COLO668 (cell line): ENCODE measurements around the gene MSI2.
"Not testable (repeated sequence)": the region's sequence is repeated elsewhere in the genome, so short reads cannot be mapped to it uniquely, and the experiment has no call there.

ENCODE experiments used
- DNase-seq: peaks from one replicate; lab custom pipeline; 2025; ENCODE audit not compliant: unreplicated experiment; lab: John Stamatoyannopoulos, UW

Gene MSI2

DNA sequence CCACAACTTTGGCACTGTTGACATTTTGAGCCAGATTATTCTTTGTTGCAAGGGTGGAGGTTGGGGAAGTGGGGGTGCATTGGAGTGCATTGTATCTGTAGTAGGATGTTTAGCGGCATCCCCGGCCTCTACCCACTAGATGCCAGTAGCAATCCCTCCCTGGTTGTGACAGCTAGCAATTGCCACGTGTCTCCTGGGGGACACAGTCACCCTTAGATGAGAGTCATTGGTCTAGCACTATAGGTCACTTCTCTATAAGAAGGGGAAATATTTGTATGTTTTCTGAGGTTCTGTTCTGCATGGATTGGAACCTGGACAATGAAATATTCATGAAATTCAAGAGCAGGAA, 32.4 kb downstream of the MSI2 start:
- DNase-seq = no peak

DNA sequence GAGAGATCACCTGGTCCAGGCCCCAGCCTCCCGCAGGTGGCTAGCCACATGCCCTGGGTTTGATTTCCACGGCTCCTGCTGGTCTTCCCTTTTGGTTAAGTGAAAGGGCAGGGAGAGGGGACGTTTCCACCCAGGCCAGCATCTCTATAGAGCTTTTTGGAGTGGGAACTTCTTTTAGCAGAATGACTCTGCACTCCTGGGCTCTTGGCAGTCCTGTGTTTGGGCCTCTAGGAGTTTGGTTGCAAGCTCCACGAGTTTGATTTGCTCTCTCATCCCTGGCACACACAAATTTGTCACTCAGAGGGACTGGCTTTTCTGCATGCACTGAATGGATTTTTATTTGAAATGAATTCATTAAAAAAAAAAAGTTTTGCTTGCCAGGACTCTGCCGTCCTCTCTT, 32.8 kb downstream of the MSI2 start:
- DNase-seq = peak; percentile 10

DNA sequence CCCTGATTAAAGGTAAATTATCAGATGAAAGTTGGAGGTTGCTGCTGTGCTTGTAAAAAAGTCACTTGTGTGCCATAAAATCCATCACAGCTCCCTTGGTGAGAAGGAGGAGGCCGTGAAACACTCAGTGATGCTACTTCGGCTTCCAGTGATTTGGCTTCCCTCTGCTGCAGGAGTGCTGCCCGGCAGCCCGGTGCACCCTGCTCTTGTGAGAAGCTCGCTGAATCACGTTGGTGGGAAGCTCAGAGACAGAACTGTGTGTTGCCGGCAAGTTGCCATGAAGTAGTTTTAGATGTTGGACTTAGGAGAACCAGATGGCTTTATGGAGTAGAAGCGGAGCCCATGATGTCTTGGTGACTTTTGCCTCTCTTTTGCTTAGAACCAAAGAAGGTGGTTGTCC, 33.3 kb downstream of the MSI2 start:
- no peak for DNase-seq

DNA sequence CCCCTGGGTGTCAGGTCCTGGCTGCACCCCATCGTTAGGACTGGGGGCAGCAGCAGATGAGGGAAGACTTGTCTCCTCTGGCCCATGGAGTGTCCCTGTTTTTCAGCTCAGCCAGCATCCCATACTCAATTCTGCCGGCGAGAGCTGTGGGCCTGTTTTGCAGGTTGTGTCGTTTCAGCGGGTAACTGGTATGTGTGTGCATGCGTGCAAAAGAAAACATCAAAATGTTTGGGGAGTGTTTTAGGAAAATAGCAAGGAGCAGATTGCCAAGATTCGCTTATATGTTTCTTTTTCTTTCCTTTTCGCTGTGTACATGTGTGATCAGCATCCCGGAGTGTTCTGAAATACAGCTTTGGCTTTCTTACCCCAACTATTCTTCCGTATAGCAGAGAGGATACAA, 34.7 kb downstream of the MSI2 start:
- no peak for DNase-seq

DNA sequence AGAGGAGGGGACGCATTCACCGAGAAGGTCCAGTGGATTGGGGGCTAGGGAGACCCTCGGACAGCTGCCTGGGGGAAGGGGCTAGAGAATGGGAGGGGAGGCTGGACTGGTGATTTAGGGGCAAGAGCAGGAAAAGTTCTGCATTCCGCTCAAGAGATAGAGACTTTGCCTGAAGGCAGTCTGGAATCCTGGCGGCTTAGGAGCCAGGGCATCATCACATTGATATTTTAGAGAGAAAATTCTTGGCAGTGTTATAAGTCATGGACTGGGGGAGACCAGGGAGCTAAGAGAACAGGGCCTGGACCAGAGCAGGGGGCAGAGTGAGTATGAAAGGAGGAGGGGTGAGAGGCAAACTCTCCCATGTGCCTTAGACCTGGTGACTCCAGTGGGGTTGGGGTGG, 35.8 kb downstream of the MSI2 start:
- no peak for DNase-seq

DNA sequence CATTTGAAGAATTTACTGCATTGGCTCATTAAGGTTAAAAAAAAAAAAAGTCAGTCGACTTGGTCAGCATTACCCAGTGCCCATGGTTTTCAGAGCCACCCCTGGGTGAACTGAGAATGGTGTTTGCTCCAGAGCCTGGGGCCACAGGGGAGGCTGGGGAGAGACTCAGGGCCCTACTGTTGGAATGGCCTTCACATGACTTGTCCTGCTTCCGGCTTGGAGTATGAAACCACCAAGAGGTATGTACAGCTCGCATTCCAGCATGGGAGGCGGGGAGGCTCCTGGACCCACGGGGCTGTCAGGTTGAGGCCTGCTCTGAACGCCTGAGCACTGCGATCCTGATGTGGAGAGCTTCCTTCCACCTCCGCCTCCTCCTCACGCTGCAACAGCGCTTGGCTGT, 36.8 kb downstream of the MSI2 start:
- no peak for DNase-seq

DNA sequence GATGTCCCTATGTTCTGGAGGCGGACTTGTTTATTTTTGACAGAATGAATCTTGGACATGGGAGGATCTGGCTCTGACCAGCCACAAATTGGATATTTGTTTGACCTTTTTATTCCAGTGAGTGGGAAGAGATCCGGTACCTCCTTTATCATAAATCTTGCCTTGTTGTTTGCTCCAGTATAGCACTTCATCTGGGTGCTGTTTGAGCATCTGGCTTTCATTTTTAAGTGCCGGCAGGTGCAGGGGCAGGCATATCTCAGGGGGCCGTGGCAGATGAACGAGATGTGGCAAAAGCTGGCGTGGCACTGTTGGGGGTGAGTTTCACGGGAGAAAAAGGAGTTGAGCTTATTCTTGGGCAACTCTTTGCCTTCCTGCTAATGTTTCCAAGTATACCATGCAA, 37.8 kb downstream of the MSI2 start:
- peak; percentile 76 for DNase-seq

DNA sequence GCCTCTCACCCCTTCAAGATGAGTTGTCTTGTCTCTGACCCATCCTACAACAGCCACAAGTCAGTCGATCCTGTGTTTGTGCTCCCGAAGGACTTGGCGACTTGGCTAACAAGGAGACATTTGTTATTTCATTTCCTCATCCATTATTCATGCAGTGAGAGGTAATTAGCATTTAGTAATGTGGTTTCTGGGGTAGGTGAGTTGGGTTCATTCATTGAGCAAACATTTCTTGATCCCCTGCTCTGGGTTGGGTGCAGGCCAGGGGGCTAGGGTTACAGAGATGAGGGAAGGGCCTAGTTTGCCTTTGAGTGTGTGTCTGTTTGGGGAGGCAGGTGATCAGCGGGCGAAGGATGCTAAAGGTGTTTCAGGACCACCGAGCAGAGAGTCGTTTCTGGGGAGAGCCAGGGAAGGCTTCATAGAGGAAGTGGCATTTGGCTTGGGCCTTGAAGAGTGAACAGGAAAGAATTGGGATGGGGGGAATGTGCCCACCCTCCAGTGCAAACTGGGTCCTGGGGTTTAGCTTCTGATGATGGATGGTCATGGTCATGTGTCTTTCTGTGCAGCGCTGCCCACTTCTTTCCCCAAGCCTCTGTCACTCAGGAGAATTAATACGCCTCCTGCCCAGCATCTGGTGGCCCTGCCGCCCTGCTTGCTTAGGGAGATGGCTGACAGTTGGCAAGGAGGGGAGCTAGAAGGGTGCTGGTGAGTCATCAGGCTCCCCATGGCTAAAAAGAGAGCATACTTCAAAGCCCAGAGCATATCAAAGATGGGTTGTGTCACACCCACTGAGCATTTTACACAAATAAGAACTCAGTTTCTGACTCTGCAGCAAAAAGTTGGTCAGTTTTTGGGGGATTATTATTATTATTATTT, 38.5 kb downstream of the MSI2 start:
- DNase-seq = peak; percentile 77

DNA sequence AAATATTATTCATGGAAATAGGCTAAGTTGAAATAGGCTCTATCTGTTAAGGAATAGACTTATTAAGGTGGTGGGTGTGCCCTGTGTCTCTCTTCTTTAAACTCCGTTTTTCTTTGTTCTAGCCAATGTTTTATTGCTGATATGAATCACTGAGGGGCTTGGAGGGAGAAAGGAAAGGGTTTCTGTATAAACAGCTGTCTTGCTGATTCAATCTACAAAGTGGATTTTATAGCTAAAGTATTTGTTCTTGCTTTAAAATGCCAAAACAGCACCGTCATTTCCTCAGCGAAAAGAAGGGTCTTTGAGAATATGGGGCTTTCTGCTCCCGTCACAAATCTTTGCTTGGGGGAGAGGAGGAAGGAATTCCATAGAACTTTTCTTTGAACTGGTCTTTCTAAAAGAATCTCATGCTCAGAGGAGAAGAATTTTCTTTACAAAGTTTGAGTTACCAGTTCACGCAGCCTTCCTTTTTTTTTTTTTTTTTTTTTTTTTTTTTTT, 39.3 kb downstream of the MSI2 start:
- no peak for DNase-seq

DNA sequence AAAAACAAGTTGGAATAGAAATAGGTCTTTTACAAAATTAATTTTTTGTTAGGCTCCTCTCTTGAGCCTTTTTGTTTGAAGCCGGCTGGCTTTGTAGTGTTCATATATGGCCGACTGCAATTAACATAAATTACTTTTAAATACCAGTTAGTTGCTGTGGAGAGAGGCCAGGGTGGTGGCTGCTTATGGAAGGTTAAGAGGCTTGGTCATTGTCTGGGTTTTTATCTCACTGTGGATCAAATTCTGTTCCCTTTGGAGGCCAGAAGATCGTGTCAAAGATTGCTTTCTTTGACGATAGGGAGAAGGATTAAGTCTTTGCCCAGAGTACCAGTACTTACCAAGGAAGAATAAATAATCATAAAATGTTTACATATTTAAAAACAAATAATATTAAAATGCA, 39.9 kb downstream of the MSI2 start:
- DNase-seq = peak; percentile 15

DNA sequence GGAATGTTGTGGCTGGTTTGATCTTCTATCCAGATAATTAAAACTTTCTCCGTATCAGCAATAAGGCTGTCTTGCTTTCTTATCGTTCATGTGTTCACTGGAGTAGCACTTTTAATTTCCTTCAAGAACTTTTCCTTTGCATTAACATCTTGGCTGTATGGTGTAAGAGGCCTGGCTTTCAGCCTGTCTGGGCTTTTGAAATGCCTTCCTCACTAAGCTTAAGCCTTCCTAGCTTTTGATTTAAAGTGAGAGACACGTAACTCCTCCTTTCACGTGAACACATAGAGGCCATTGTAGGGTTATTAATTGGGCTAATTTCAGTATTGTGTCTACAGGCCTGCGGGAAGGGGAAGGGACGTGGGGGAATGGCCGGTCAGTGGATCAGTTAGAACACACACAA, 42.9 kb downstream of the MSI2 start:
- DNase-seq = no peak

DNA sequence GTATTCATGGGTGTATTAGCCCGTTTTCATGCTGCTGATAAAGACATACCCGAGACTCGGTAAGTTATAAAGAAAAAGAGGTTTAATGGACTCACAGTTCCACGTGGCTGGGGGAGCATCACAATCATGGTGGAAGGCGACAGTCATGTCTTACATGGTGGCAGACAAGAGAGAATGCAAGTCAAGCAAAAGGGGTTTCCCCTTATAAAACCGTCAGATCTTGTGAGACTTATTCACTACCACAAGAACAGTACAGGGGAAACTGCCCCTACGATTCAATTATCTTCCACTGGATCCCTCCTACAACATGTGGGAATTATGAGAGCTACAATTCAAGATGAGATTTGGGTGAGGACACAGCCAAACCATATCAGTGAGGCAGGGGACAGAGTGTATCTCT, 44.3 kb downstream of the MSI2 start:
- not testable (repeated sequence) for DNase-seq

DNA sequence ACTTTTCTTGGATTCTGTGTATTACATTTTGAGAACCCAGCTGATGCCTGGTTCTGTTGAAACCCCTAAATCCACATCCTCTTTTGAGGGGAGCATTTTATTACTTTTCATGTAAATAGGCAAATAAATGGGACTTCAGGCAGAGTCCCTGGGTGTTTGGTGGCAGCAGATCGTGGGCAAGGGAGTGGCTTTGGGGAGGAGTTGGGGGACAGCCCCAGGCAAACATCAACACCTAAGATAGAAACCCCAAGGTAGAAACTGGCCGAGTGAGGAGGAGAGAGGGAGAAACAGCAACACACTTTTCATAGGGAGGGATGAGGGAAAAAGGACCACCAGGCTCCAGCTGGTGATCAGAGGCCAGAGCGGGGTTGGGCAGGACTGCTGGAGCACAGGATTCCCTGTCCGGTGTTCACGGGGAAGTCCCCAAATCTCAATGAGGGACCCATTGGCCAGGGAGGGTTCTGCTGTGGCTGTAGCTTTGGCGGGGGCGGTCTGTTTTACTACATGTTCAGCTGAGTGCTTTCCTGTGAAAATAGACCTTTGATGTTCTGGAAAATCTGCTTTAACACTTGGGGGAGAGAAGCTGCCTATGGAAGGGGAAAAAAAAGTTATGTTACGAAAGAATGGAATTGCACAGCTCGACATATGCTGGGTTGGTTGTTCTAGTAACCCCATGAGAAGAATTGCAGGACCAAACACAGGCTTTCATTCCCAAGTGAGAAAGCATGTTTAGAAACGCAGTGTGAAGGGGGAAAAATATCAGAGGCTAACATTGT, 46.6 kb downstream of the MSI2 start:
- DNase-seq = no peak

DNA sequence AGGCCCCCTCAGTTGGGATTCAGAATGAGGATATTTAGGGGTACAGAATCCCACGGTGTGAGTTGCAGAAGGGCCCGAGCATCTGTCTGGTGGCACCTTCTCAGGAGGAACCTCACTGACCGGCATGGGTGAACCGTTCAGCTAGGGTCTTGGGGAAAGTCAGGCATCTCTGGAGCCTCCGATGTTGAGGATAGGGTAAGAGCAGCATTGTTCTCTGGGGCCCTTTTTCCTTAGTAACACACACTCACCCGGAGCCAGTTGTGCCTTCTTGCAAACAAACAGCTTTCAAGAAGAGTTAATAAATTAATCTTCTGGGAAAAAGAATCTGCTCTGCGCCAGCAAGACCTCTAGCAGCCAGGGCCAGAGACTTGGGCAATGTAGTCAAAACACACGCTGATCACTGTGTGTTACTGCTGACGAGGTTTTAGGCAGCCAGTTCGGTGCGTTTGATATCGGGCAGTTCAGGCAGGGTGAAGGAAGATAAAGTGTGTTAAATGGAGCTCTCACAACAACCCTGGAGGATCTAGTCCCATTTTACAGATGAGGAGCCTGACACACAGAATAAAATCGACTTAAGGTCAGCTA, 48.9 kb downstream of the MSI2 start:
- no peak for DNase-seq

DNA sequence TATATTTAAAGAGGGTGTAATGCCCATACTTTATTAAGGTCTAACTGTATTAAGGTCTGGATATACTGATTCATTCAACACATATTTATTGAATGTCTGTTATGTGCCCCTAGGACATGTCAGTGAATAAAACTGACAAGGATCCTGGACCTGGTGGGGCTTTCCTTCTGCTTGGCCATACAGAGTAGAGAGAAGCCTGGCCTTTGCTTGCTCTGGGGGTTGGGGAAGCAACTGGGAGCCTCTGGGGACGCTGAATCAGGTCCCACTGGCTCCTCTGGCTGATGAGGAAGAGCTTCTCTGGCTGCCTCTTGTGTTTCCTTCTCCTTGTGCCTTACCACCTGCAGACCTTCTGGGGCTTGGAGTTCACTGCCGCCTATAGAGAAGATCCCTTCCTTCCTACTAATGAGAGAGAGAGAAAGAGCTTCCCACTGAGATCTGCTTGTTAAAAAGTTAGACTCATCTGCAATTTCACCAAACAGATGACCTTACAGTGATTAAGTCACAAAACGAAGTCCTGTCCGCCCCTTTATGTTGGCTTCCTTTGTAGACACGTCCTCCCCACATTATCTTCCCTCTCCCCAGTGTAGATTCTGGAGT, 49.7 kb downstream of the MSI2 start:
- no peak for DNase-seq

DNA sequence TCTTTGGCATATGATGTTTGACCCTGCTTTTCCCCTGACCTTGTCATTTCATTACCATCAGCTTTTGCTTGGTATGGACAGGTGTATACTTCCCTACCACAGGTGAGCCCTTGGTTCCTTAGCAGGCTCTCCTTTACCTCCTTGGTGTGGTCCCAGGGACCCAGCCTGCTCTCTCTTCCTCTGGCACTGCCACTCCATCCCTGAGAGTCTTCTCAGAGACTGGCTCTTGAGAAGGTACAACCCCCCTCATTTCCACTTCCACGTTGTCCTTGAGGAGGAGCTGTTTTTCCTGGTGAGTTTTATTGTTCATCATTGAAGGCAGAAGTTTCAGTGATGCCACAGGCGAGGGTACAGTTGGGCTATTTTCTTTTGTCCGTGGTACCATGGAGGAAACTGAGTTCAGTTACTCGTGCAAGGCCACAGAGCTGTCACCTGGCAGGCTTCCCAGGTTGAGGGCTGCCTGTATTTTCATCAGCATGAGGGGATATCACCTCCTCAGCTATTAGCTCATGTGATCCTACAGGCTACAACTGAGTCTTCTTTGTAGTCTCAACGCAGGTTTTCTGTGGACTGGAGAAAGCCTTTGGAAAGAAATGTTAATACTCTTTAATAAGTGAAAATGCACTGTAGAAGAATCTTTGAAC, 52.3 kb downstream of the MSI2 start:
- DNase-seq = no peak

DNA sequence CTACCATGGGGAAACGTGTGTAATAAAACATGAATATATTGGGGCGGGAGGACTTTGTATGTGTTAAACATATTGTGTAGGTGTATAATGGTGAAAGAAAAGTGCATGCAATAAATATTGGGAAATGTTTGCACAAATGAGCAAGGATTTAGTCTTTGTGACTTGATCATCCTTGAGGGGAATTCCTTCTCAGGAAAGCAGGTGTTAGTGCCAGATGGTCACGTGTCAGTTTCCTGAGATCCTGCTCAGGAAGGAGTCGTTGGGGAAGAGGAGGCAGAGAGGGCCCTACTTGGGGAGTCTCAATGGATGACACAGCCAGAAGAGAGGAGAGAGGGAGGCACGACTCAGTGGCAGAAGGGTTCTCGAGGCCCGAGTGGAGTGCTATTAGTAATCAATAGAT, 53.2 kb downstream of the MSI2 start:
- no peak for DNase-seq

DNA sequence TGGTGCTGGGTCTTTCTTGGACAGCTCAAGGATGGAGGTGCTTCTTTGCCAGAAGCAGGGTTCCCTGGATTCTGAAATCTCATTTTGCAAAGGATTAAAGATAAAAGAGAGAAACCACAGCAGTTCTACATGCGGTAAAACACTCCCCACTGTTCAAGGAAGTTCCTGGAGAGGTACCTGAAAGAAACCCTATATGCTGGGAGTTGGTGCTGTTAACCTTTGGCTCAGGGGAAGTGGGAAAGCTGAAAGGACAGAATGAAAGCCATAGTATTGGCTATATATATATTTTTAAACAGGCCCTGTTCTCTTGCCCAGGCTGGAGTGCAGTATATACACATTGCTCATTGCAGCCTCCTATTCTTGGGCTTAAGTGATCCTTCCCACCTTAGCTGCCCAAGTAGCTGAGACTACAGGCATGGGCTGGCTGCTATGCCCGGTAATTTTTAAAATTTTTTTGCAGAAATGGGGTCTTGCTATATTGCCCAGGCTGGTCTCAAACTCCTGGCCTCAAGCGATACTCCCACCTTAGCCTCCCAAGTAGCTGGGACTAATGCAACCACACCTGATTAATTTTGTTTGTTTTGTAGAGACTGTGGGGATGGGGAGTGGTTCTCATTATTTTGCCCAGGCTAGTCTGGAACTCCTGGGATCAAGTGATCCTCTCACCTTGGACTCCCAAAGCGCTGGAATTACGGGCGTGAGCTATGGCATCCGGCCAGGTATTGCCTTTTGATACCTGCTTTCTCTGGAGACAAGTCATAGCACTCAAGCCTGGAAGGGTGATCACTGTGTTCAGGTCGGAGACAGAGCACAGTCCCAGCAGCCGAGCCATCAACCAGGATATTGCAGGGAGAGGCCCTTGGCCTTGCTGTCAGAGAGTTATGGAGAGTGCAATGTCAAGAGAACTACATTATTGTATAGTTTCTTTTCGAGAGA, 55.2 kb downstream of the MSI2 start:
- peak; percentile 13 for DNase-seq

DNA sequence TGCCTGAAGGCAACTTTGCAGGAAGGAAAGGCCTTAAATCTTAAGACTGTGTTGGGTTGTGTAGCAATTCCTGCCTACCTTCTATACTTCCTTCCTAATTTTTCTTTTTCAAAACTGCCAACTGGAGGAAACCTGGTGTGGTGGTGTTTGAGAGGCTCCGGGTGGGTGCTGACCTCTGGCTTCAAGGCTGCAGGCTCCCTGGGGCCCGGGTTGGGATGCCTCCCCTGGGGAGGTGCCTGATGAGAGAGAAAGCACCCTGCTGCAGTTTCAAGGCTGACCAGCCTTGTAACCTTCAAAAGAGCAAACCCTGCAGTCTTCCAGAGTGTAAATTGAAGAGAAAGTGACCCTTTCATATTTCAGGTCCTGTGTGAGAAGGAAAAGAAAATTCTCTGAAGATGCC, 55.9 kb downstream of the MSI2 start:
- no peak for DNase-seq
